Measurements from ENCODE around the gene PGAM2.

PGAM2 gene

GRCh38 chr7:44072364-44073231 is 7.2 kb upstream of the PGAM2 start:
- intact Hi-C loops (cut with DNase I) = no loop called here
- DNase-seq = peak in 8 of 10 donors; percentile 45 to 92 (median 68)

- DNase-seq = peak in 3 of 10 donors; percentile 14 to 52 (median 43)
- intact Hi-C loops (cut with DNase I) = no loop called here
These were observed 6.5 kb upstream of the PGAM2 start for GRCh38 chr7:44071726-44072363.

- intact Hi-C loops (cut with DNase I) = no loop called here
- peak in 3 of 10 donors; percentile 13 to 50 (median 27) for DNase-seq
These were observed 2.7 kb upstream of the PGAM2 start for GRCh38 chr7:44068054-44068453.

GRCh38 chr7:44067064-44067951 is 1.9 kb upstream of the PGAM2 start:
- intact Hi-C loops (cut with DNase I) = no loop called here
- DNase-seq = peak in 3 of 10 donors; percentile 44 to 66 (median 59)

- intact Hi-C loops (cut with DNase I) = no loop called here
- peak in 3 of 10 donors; percentile 60 to 81 (median 64) for DNase-seq
These were observed 1.2 kb upstream of the PGAM2 start for GRCh38 chr7:44066494-44067063.

- peak in 1 of 10 donors; percentile 70 for DNase-seq
- intact Hi-C loops (cut with DNase I) = no loop called here
These were observed 719 bp upstream of the PGAM2 start for GRCh38 chr7:44066111-44066460.

- intact Hi-C loops (cut with DNase I) = no loop called here
- peak in 3 of 10 donors; percentile 66 to 79 (median 75) for DNase-seq
These were observed 456 bp downstream of the PGAM2 start for GRCh38 chr7:44064791-44065430.

GRCh38 chr7:44063894-44064651 is 1.3 kb downstream of the PGAM2 start:
- intact Hi-C loops (cut with DNase I) = no loop called here
- DNase-seq = peak in 3 of 10 donors; percentile 50 to 77 (median 73)

- intact Hi-C loops (cut with DNase I) = no loop called here
- peak in 2 of 10 donors; percentile 17 to 41 for DNase-seq
These were observed 1.8 kb downstream of the PGAM2 start for GRCh38 chr7:44063547-44063893.

- intact Hi-C loops (cut with DNase I) = no loop called here
- peak in 2 of 10 donors; percentile 1 to 50 for DNase-seq
These were observed 2.5 kb downstream of the PGAM2 start for GRCh38 chr7:44062903-44063295.

GRCh38 chr7:44062180-44062902 is 3.0 kb downstream of the PGAM2 start:
- intact Hi-C loops (cut with DNase I) = no loop called here
- DNase-seq = peak in 3 of 10 donors; percentile 52 to 66 (median 63)

- intact Hi-C loops (cut with DNase I) = no loop called here
- peak in 3 of 10 donors; percentile 26 to 43 (median 32) for DNase-seq
These were observed 3.7 kb downstream of the PGAM2 start for GRCh38 chr7:44061645-44062179.

GRCh38 chr7:44060948-44061644 is 4.3 kb downstream of the PGAM2 start:
- peak in 3 of 10 donors; percentile 43 to 66 (median 44) for DNase-seq
- intact Hi-C loops (cut with DNase I) = no loop called here

GRCh38 chr7:44060091-44060947 is 5.0 kb downstream of the PGAM2 start:
- DNase-seq = peak in 3 of 10 donors; percentile 57 to 63 (median 62)
- intact Hi-C loops (cut with DNase I) = no loop called here

GRCh38 chr7:44059219-44060090 is 5.9 kb downstream of the PGAM2 start:
- peak in 3 of 10 donors; percentile 71 to 87 (median 78) for DNase-seq
- intact Hi-C loops (cut with DNase I) = no loop called here
